PC-9 (cell line): ENCODE data around the gene RAB3GAP2.

Source experiments
- EZH2 ChIP-seq: fragments of 200-600 bp; sonication (generic); IDR thresholded peaks from 2 replicates; pipeline ENCODE4 v1.8.0; 2017; ENCODE audit warnings: antibody characterized with exemption, low read depth
- TF ChIP-seq, protein P1 (sequence below): fragments of 200-600 bp; sonication (generic); conservative IDR thresholded peaks from 2 replicates; pipeline ENCODE4 v1.6.1; 2017; ENCODE audit warnings: mixed run types, antibody characterized with exemption, mild to moderate bottlenecking, moderate library complexity

- TF ChIP-seq, protein P1, sequence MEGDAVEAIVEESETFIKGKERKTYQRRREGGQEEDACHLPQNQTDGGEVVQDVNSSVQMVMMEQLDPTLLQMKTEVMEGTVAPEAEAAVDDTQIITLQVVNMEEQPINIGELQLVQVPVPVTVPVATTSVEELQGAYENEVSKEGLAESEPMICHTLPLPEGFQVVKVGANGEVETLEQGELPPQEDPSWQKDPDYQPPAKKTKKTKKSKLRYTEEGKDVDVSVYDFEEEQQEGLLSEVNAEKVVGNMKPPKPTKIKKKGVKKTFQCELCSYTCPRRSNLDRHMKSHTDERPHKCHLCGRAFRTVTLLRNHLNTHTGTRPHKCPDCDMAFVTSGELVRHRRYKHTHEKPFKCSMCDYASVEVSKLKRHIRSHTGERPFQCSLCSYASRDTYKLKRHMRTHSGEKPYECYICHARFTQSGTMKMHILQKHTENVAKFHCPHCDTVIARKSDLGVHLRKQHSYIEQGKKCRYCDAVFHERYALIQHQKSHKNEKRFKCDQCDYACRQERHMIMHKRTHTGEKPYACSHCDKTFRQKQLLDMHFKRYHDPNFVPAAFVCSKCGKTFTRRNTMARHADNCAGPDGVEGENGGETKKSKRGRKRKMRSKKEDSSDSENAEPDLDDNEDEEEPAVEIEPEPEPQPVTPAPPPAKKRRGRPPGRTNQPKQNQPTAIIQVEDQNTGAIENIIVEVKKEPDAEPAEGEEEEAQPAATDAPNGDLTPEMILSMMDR = no peak
- no peak for TF ChIP-seq EZH2
Measured at GRCh38 chr1:220274251-220274855, 2.1 kb upstream of the RAB3GAP2 start.
